Measurements from ENCODE around the gene PCDHB12. TPM values are rescaled to one million over a fixed set of nuclear protein-coding genes. Genes with fewer than 3 reads are reported as not detected.
"Not testable (repeated sequence)": the region's sequence is repeated elsewhere in the genome, so short reads cannot be mapped to it uniquely, and the experiment has no call there.

The PCDHB12 gene
- total RNA-seq (2014; rRNA removed; shearing (Covaris generic)), result not detected in 2 replicates

GRCh38 chr5:141208478-141208877 is at the start of gene PCDHB12:
Gene PCDHB12 (plus strand): TSS chr5:141208719. CDS start chr5:141208908, 189 bp downstream.
- Histone ChIP-seq H3K27me3 (ENCODE audit: control insufficient read depth, insufficient read depth, low read length) (no peaks in the 10 kb centered on the region), H3K36me3 (replicated peaks; ENCODE audit: control insufficient read depth, insufficient read depth, low read length) (no peaks in the 10 kb centered on the region), H3K4me3 (ENCODE audit: insufficient read depth, low read depth, low read length) (no peak within 1 kb of the TSS)
- peak; percentile 48 for DNase-seq

DNA sequence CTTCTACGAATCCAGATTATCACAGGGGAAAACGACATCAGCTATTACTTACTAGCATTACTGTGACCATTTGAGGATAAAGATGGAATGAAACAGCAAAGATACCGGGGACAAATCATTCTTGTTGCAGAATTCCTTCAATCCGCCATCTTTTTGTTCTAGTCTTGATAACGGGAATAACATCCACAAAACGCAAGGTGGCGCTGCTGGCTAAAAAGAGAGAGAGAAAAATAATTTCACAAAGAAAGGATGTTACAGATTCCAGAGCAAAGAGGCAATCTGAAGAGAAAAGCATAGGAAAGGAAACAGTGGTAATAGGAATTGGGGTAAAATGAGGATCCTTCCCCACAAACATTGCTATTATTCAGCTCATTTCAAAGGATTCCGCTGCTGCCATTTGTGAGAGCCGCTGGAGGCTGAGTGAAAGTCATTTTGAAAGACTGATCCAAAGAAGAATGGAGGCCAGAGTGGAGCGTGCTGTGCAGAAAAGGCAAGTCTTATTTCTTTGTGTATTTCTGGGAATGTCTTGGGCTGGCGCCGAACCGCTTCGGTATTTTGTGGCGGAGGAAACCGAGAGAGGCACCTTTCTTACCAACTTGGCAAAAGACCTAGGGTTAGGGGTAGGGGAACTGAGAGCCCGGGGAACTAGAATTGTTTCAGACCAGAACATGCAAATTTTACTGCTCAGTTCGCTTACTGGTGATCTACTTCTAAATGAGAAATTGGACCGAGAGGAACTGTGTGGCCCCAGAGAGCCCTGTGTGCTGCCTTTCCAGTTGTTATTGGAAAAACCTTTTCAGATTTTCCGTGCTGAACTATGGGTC is 35.9 kb upstream of the PCDHB12 start, which contains the start of gene PCDHB7:
Gene PCDHB7 (plus strand): TSS at position 264 of the 824 bp plus-strand sequence. CDS start 192 bp downstream, at position 456.
- peak; percentile 76 for DNase-seq
- Histone ChIP-seq H3K27me3 (ENCODE audit: control insufficient read depth, insufficient read depth, low read length) (no peaks in the 10 kb centered on the region), H3K4me3 (ENCODE audit: insufficient read depth, low read depth, low read length) (no peak within 1 kb of the TSS), H3K36me3 (replicated peaks; ENCODE audit: control insufficient read depth, insufficient read depth, low read length) (no peaks in the 10 kb centered on the region)

DNA sequence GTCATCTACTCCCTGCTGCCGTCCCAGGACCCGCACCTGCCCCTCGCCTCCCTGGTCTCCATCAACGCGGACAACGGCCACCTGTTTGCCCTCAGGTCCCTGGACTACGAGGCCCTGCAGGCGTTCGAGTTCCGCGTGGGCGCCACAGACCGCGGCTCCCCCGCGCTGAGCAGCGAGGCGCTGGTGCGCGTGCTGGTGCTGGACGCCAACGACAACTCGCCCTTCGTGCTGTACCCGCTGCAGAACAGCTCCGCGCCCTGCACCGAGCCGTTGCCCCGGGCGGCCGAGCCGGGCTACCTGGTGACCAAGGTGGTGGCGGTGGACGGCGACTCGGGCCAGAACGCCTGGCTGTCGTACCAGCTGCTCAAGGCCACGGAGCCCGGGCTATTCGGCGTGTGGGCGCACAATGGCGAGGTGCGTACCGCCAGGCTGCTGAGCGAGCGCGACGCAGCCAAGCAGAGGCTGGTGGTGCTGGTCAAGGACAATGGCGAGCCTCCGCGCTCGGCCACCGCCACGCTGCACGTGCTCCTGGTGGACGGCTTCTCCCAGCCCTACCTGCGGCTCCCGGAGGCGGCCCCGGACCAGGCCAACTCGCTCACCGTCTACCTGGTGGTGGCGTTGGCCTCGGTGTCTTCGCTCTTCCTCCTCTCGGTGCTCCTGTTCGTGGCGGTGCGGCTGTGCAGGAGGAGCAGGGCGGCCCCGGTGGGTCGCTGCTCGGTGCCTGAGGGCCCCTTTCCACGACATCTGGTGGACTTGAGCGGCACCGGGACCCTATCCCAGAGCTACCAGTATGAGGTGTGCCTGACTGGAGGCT is 34.0 kb upstream of the PCDHB12 start:
- H3K4me3 ChIP-seq (ENCODE audit: insufficient read depth, low read depth, low read length); H3K36me3 ChIP-seq (replicated peaks; ENCODE audit: control insufficient read depth, insufficient read depth, low read length); DNase-seq; H3K27me3 ChIP-seq (ENCODE audit: control insufficient read depth, insufficient read depth, low read length): not testable (repeated sequence)

DNA sequence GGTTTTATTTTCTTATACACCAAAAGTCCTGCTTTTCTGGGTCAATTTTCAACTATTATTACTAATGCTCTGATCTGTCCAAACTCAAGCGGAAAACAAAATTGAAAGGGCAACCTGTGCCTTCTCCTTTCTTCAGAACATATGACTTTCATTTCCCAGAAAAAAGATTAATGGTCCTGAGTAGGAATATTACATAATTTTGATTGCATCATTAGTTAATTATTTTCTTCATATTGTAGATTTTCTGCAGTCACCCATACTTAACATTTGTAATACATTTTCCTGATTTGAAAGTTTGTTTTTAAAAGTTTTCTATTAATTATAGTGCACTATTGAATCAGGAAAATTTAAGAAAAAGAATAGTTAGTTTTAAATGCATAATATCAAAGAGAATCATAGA is 32.6 kb upstream of the PCDHB12 start:
- no peak for DNase-seq
- H3K36me3 ChIP-seq (replicated peaks; ENCODE audit: control insufficient read depth, insufficient read depth, low read length), result no peaks in the 10 kb centered on the region
- no peaks in the 10 kb centered on the region for H3K27me3 ChIP-seq (ENCODE audit: control insufficient read depth, insufficient read depth, low read length)
- H3K4me3 ChIP-seq (ENCODE audit: insufficient read depth, low read depth, low read length), result no peak overlapping the region

- not testable (repeated sequence) for H3K27me3 ChIP-seq (ENCODE audit: control insufficient read depth, insufficient read depth, low read length); H3K36me3 ChIP-seq (replicated peaks; ENCODE audit: control insufficient read depth, insufficient read depth, low read length); H3K4me3 ChIP-seq (ENCODE audit: insufficient read depth, low read depth, low read length)
- DNase-seq, result peak; percentile 51
Measured at GRCh38 chr5:141177577-141178191, 30.8 kb upstream of the PCDHB12 start, which contains the start of gene PCDHB8. Gene PCDHB8 (plus strand): TSS chr5:141177790. CDS start chr5:141178035, 245 bp downstream.

DNA sequence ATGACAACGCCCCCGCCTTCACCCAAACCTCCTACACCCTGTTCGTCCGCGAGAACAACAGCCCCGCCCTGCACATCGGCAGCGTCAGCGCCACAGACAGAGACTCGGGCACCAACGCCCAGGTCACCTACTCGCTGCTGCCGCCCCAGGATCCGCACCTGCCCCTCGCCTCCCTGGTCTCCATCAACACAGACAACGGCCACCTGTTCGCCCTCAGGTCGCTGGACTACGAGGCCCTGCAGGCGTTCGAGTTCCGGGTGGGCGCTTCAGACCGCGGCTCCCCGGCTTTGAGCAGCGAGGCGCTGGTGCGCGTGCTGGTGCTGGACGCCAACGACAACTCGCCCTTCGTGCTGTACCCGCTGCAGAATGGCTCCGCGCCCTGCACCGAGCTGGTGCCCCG is 29.1 kb upstream of the PCDHB12 start:
- H3K36me3 ChIP-seq (replicated peaks; ENCODE audit: control insufficient read depth, insufficient read depth, low read length); H3K4me3 ChIP-seq (ENCODE audit: insufficient read depth, low read depth, low read length); DNase-seq; H3K27me3 ChIP-seq (ENCODE audit: control insufficient read depth, insufficient read depth, low read length): not testable (repeated sequence)

DNA sequence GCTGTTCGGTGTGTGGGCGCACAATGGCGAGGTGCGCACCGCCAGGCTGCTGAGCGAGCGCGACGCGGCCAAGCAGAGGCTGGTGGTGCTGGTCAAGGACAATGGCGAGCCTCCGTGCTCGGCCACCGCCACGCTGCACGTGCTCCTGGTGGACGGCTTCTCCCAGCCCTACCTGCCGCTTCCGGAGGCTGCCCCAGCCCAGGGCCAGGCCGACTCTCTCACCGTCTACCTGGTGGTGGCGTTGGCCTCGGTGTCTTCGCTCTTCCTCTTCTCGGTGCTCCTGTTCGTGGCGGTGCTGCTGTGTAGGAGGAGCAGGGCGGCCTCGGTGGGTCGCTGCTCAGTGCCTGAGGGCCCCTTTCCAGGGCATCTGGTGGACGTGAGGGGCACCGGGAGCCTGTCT is 28.6 kb upstream of the PCDHB12 start:
- not testable (repeated sequence) for H3K36me3 ChIP-seq (replicated peaks; ENCODE audit: control insufficient read depth, insufficient read depth, low read length); DNase-seq; H3K4me3 ChIP-seq (ENCODE audit: insufficient read depth, low read depth, low read length); H3K27me3 ChIP-seq (ENCODE audit: control insufficient read depth, insufficient read depth, low read length)

DNA sequence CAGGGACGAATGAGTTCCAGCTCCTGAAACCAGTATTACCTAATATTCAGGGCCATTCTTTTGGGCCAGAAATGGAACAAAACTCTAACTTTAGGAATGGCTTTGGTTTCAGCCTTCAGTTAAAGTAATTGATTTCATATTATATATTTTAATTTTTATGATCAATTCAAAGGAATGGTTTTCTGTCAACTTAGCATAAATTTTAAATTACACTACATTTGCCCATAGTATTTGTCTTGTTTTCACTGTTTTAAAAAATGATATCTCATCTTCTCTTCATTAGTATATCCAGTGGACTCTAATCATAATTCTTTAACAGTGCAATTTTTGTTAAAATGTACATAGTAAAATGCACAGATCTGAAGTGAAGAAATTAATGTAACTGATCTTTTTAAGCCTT is 28.2 kb upstream of the PCDHB12 start:
- Histone ChIP-seq H3K27me3 (ENCODE audit: control insufficient read depth, insufficient read depth, low read length) (no peaks in the 10 kb centered on the region), H3K36me3 (replicated peaks; ENCODE audit: control insufficient read depth, insufficient read depth, low read length) (no peaks in the 10 kb centered on the region), H3K4me3 (ENCODE audit: insufficient read depth, low read depth, low read length) (no peak overlapping the region)
- DNase-seq, result no peak

DNA sequence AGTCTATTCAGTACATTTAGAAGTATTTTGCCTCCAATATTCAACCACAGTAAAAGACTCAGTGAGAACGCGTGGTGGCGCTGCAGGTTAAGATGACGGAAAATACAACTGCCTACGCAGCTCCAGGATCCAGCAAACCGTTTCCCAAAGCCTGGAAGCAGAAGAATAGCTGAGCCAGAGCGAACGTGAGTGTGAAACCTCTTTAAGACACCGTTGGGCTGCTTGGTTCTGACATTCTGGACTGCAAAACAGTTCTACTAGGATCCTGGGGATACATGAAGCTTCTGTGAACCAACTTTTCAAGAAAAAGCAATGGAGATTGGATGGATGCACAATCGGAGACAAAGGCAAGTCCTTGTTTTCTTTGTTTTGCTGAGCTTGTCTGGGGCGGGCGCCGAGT is 26.3 kb upstream of the PCDHB12 start, which contains the start of gene PCDHB16:
Gene PCDHB16 (plus strand): TSS at position 140 of the 400 bp plus-strand sequence. CDS start 173 bp downstream, at position 313.
- DNase-seq, result peak; percentile 81
- Histone ChIP-seq H3K27me3 (ENCODE audit: control insufficient read depth, insufficient read depth, low read length) (no peaks in the 10 kb centered on the region), H3K36me3 (replicated peaks; ENCODE audit: control insufficient read depth, insufficient read depth, low read length) (no peaks in the 10 kb centered on the region), H3K4me3 (ENCODE audit: insufficient read depth, low read depth, low read length) (no peak within 1 kb of the TSS)

DNA sequence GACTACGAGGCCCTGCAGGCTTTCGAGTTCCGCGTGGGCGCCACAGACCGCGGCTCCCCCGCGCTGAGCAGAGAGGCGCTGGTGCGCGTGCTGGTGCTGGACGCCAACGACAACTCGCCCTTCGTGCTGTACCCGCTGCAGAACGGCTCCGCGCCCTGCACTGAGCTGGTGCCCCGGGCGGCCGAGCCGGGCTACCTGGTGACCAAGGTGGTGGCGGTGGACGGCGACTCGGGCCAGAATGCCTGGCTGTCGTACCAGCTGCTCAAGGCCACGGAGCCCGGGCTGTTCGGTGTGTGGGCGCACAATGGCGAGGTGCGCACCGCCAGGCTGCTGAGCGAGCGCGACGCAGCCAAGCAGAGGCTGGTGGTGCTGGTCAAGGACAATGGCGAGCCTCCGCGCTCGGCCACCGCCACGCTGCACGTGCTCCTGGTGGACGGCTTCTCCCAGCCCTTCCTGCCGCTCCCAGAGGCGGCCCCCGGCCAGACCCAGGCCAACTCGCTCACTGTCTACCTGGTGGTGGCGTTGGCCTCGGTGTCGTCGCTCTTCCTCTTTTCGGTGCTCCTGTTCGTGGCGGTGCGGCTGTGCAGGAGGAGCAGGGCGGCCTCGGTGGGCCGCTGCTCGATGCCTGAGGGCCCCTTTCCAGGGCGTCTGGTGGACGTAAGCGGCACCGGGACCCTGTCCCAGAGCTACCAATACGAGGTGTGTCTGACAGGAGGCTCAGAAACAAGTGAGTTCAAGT is 24.2 kb upstream of the PCDHB12 start:
- H3K36me3 ChIP-seq (replicated peaks; ENCODE audit: control insufficient read depth, insufficient read depth, low read length); DNase-seq; H3K4me3 ChIP-seq (ENCODE audit: insufficient read depth, low read depth, low read length); H3K27me3 ChIP-seq (ENCODE audit: control insufficient read depth, insufficient read depth, low read length): not testable (repeated sequence)

DNA sequence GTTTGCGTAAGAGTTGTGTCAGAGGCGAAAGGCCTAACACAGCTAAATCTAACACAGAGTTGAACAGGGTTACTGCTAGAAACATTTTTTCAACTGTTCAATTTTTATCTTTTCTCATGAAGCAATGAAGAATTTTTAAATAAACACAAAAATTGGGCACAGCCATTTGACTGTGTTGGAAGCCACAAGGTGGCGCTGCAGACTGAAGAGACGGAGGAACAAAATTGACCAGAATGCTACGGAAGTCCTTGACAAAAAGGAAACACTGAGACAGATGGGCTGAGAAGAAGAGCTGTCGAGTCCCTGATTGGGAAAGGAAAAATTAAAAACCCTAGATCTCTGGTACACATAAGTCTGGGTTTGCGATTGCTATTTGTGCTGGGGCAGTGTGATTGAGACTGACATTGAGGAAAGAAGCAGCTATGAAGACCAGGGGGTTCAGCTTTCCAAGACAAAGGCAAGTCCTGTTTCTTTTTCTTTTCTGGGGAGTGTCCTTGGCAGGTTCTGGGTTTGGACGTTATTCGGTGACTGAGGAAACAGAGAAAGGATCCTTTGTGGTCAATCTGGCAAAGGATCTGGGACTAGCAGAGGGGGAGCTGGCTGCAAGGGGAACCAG is 21.5 kb upstream of the PCDHB12 start, which contains the start of gene PCDHB9:
Gene PCDHB9 (plus strand): TSS at position 265 of the 616 bp plus-strand sequence. CDS start 158 bp downstream, at position 423.
- DNase-seq, result peak; percentile 79
- no peak within 1 kb of the TSS for H3K4me3 ChIP-seq (ENCODE audit: insufficient read depth, low read depth, low read length)

GRCh38 chr5:141188682-141189081 is 19.8 kb upstream of the PCDHB12 start:
- not testable (repeated sequence) for H3K36me3 ChIP-seq (replicated peaks; ENCODE audit: control insufficient read depth, insufficient read depth, low read length); H3K27me3 ChIP-seq (ENCODE audit: control insufficient read depth, insufficient read depth, low read length); H3K4me3 ChIP-seq (ENCODE audit: insufficient read depth, low read depth, low read length); DNase-seq

More for the DNA sequence above, 21.5 kb upstream of the PCDHB12 start, which contains the start of gene PCDHB9:
- H3K27me3 ChIP-seq (ENCODE audit: control insufficient read depth, insufficient read depth, low read length), result no peaks in the 10 kb centered on the region
- no peaks in the 10 kb centered on the region for H3K36me3 ChIP-seq (replicated peaks; ENCODE audit: control insufficient read depth, insufficient read depth, low read length)

- not testable (repeated sequence) for H3K27me3 ChIP-seq (ENCODE audit: control insufficient read depth, insufficient read depth, low read length); DNase-seq; H3K4me3 ChIP-seq (ENCODE audit: insufficient read depth, low read depth, low read length); H3K36me3 ChIP-seq (replicated peaks; ENCODE audit: control insufficient read depth, insufficient read depth, low read length)
Measured at GRCh38 chr5:141189131-141189530, 19.4 kb upstream of the PCDHB12 start.
